Measurements from ENCODE around the gene ACBD7.

The ACBD7 gene

GRCh38 chr10:15091418-15091817, 2.8 kb upstream of the ACBD7 start:
- no peak for DNase-seq (ENCODE audit: low spot score)

GRCh38 chr10:15084502-15084922, 4.1 kb downstream of the ACBD7 start:
- DNase-seq (ENCODE audit: low spot score): peak; percentile 88

GRCh38 chr10:15083674-15084501, 4.7 kb downstream of the ACBD7 start:
- no peak for DNase-seq (ENCODE audit: low spot score)

GRCh38 chr10:15075421-15075820, 13.2 kb downstream of the ACBD7 start:
- DNase-seq (ENCODE audit: low spot score): no peak

- DNase-seq (ENCODE audit: low spot score): no peak
These were observed 16.2 kb downstream of the ACBD7 start for GRCh38 chr10:15072358-15072757.

- no peak for DNase-seq (ENCODE audit: low spot score)
These were observed 19.3 kb downstream of the ACBD7 start for GRCh38 chr10:15069230-15069629.

GRCh38 chr10:15068802-15069201, 19.8 kb downstream of the ACBD7 start:
- no peak for DNase-seq (ENCODE audit: low spot score)

GRCh38 chr10:15067154-15067553, 21.4 kb downstream of the ACBD7 start:
- DNase-seq (ENCODE audit: low spot score): no peak

- DNase-seq (ENCODE audit: low spot score): no peak
These were observed 27.9 kb downstream of the ACBD7 start for GRCh38 chr10:15060638-15061037.

GRCh38 chr10:15059914-15060313, 28.7 kb downstream of the ACBD7 start:
- no peak for DNase-seq (ENCODE audit: low spot score)

- no peak for DNase-seq (ENCODE audit: low spot score)
These were observed 29.9 kb downstream of the ACBD7 start for GRCh38 chr10:15058689-15059088.

- no peak for DNase-seq (ENCODE audit: low spot score)
These were observed 35.5 kb downstream of the ACBD7 start for GRCh38 chr10:15053061-15053460.

GRCh38 chr10:15052121-15052520, 36.5 kb downstream of the ACBD7 start:
- DNase-seq (ENCODE audit: low spot score): no peak

- no peak for DNase-seq (ENCODE audit: low spot score)
These were observed 39.0 kb downstream of the ACBD7 start for GRCh38 chr10:15049533-15049932.

GRCh38 chr10:15046626-15047025, 42.0 kb downstream of the ACBD7 start:
- no peak for DNase-seq (ENCODE audit: low spot score)

- DNase-seq (ENCODE audit: low spot score): no peak
These were observed 43.2 kb downstream of the ACBD7 start for GRCh38 chr10:15045380-15045779.

GRCh38 chr10:15043674-15044073, 44.9 kb downstream of the ACBD7 start, which contains the start of gene OLAH:
Gene OLAH, plus strand, starts transcription at chr10:15043943. Its CDS starts 3,346 bp downstream, at chr10:15047289.
- DNase-seq (ENCODE audit: low spot score): no peak

GRCh38 chr10:15038416-15038815, 50.2 kb downstream of the ACBD7 start:
- DNase-seq (ENCODE audit: low spot score): no peak

- no peak for DNase-seq (ENCODE audit: low spot score)
These were observed 50.9 kb downstream of the ACBD7 start for GRCh38 chr10:15037691-15038090.

- no peak for DNase-seq (ENCODE audit: low spot score)
These were observed 52.9 kb downstream of the ACBD7 start for GRCh38 chr10:15035385-15036301.

GRCh38 chr10:15027741-15028140, 60.8 kb downstream of the ACBD7 start:
- DNase-seq (ENCODE audit: low spot score): no peak
